Upper lobe of left lung (tissue), 4 donors: Measurements from ENCODE around the gene VWA5B1.

Experiments
- EP300 ChIP-seq, 4 donors: sonication (generic); formaldehyde crosslinking; IDR thresholded peaks; one replicate each; pipeline ENCODE4 v1.5.1; 2017; ENCODE audit warnings: antibody characterized with exemption in 4 of 4, control low read depth in 2 of 4
- POLR2A ChIP-seq, 4 donors: fragments of 450-650 bp; IDR thresholded peaks; one replicate each; pipeline ENCODE4 v1.5.1; 2016 to 2017; ENCODE audit warnings: antibody characterized with exemption in 4 of 4, mild to moderate bottlenecking in 2 of 4
- POLR2AphosphoS5 ChIP-seq, 2 donors: sonication (generic); formaldehyde crosslinking; IDR thresholded peaks; one replicate each; pipeline ENCODE4 v1.5.1; 2017; ENCODE audit warnings: antibody characterized with exemption in 2 of 2
- TF ChIP-seq, protein P1 (sequence below), 6 experiments: fragments of 450-650 bp in 4 of 6; fragments of 200-600 bp in 2 of 6; sonication (generic) in 2 of 6; IDR thresholded peaks; one replicate each; pipeline ENCODE4 v1.5.1; 2016 to 2019; ENCODE audit warnings: antibody characterized with exemption in 6 of 6

DNA sequence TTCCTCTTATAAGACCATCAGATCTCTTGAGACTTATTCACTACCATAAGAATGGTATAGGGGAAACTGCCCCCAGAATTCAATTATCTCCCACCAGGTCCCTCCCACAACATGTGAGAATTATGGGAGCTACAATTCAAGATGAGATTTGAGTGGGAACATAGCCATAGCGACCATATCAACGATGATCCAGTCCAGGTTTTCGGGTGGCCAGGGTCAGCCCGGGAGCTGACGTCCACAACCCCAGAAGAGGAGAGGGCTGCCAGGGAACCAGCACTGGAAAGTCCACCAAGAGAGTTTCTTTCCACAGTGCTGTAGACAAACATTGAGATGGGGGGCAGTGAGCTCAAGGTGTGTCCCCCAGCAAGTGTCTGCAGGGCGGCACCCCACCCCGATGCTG lies 88.4 kb downstream of the VWA5B1 start:
- TF ChIP-seq, protein P1, sequence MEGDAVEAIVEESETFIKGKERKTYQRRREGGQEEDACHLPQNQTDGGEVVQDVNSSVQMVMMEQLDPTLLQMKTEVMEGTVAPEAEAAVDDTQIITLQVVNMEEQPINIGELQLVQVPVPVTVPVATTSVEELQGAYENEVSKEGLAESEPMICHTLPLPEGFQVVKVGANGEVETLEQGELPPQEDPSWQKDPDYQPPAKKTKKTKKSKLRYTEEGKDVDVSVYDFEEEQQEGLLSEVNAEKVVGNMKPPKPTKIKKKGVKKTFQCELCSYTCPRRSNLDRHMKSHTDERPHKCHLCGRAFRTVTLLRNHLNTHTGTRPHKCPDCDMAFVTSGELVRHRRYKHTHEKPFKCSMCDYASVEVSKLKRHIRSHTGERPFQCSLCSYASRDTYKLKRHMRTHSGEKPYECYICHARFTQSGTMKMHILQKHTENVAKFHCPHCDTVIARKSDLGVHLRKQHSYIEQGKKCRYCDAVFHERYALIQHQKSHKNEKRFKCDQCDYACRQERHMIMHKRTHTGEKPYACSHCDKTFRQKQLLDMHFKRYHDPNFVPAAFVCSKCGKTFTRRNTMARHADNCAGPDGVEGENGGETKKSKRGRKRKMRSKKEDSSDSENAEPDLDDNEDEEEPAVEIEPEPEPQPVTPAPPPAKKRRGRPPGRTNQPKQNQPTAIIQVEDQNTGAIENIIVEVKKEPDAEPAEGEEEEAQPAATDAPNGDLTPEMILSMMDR (IDR thresholded peaks at IDR 0.05): no peak
- TF ChIP-seq POLR2A (IDR thresholded peaks at IDR 0.05): no peak
- TF ChIP-seq POLR2AphosphoS5 (IDR thresholded peaks at IDR 0.05): no peak
- no peak for TF ChIP-seq EP300 (IDR thresholded peaks at IDR 0.05)
